Liver (tissue), 3 donors: ENCODE results near the gene PAK4.
"Not testable (repeated sequence)": the region's sequence is repeated elsewhere in the genome, so short reads cannot be mapped to it uniquely, and the experiment has no call there.

Source experiments
- FOXA1 ChIP-seq: IDR thresholded peaks from 2 replicates; pipeline ENCODE4 v1.6.1; 2016; ENCODE audit warnings: antibody characterized with exemption
- HNF4G ChIP-seq: IDR thresholded peaks from 2 replicates; pipeline ENCODE4 v1.6.1; 2016; ENCODE audit warnings: antibody characterized with exemption
- TAF1 ChIP-seq: conservative IDR thresholded peaks from 2 replicates; pipeline ENCODE4 v1.6.1; 2016; ENCODE audit warnings: antibody characterized with exemption, mild to moderate bottlenecking
- TF ChIP-seq, protein P1 (sequence below): fragments of 150-350 bp; IDR thresholded peaks from 2 replicates; pipeline ENCODE4 v1.5.1; 2017; ENCODE audit warnings: improper control_type of control experiment, low read depth, low read length; ENCODE audit not compliant: missing input control
- TF ChIP-seq, protein P2 (sequence below): IDR thresholded peaks from 2 replicates; pipeline ENCODE4 v1.6.1; 2016; ENCODE audit warnings: antibody characterized with exemption, mild to moderate bottlenecking
- TF ChIP-seq, protein P3 (sequence below): IDR thresholded peaks from 2 replicates; pipeline ENCODE4 v1.6.1; 2016; ENCODE audit warnings: antibody characterized with exemption
- donor health status: healthy.
- donor health status: healthy.

DNA sequence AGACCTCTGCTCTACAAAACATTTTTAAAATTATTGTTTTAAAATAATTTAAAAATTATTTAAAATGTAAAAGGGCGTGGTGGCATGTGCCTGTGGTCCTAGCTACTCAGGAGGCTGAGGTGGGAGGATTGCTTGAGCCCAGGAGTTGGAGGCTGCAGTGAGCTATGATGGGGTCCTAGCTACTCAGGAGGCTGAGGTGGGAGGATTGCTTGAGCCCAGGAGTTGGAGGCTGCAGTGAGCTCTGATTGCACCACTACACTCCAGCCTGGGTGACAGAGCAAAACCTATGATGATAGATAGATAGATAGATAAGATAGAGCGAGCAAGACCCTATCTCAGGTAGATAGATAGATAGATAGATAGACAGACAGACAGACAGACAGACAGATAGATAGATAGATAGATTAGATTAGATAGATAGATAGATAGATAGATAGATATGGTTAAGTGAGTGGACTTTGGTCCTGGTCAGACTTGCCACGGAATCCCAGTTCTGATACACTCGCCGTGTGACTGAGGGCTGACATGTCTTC is 18.2 kb downstream of the PAK4 start:
- TF ChIP-seq, protein P1, sequence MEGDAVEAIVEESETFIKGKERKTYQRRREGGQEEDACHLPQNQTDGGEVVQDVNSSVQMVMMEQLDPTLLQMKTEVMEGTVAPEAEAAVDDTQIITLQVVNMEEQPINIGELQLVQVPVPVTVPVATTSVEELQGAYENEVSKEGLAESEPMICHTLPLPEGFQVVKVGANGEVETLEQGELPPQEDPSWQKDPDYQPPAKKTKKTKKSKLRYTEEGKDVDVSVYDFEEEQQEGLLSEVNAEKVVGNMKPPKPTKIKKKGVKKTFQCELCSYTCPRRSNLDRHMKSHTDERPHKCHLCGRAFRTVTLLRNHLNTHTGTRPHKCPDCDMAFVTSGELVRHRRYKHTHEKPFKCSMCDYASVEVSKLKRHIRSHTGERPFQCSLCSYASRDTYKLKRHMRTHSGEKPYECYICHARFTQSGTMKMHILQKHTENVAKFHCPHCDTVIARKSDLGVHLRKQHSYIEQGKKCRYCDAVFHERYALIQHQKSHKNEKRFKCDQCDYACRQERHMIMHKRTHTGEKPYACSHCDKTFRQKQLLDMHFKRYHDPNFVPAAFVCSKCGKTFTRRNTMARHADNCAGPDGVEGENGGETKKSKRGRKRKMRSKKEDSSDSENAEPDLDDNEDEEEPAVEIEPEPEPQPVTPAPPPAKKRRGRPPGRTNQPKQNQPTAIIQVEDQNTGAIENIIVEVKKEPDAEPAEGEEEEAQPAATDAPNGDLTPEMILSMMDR: not testable (repeated sequence)
- not testable (repeated sequence) for TF ChIP-seq TAF1, HNF4G, FOXA1
- TF ChIP-seq, protein P2, sequence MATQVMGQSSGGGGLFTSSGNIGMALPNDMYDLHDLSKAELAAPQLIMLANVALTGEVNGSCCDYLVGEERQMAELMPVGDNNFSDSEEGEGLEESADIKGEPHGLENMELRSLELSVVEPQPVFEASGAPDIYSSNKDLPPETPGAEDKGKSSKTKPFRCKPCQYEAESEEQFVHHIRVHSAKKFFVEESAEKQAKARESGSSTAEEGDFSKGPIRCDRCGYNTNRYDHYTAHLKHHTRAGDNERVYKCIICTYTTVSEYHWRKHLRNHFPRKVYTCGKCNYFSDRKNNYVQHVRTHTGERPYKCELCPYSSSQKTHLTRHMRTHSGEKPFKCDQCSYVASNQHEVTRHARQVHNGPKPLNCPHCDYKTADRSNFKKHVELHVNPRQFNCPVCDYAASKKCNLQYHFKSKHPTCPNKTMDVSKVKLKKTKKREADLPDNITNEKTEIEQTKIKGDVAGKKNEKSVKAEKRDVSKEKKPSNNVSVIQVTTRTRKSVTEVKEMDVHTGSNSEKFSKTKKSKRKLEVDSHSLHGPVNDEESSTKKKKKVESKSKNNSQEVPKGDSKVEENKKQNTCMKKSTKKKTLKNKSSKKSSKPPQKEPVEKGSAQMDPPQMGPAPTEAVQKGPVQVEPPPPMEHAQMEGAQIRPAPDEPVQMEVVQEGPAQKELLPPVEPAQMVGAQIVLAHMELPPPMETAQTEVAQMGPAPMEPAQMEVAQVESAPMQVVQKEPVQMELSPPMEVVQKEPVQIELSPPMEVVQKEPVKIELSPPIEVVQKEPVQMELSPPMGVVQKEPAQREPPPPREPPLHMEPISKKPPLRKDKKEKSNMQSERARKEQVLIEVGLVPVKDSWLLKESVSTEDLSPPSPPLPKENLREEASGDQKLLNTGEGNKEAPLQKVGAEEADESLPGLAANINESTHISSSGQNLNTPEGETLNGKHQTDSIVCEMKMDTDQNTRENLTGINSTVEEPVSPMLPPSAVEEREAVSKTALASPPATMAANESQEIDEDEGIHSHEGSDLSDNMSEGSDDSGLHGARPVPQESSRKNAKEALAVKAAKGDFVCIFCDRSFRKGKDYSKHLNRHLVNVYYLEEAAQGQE: not testable (repeated sequence)
- TF ChIP-seq, protein P3, sequence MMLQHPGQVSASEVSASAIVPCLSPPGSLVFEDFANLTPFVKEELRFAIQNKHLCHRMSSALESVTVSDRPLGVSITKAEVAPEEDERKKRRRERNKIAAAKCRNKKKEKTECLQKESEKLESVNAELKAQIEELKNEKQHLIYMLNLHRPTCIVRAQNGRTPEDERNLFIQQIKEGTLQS: not testable (repeated sequence)
